C4-2B (cell line): Measurements from ENCODE around the gene PADI1.

Experiments used
- ZFX ChIP-seq: fragments of 450-650 bp; IDR thresholded peaks from 2 replicates; pipeline ENCODE4 v1.6.1; 2017
- TF ChIP-seq, protein P1 (sequence below): fragments of 450-650 bp; conservative IDR thresholded peaks from 2 replicates; pipeline ENCODE4 v1.5.1; 2017; ENCODE audit warnings: mild to moderate bottlenecking

DNA sequence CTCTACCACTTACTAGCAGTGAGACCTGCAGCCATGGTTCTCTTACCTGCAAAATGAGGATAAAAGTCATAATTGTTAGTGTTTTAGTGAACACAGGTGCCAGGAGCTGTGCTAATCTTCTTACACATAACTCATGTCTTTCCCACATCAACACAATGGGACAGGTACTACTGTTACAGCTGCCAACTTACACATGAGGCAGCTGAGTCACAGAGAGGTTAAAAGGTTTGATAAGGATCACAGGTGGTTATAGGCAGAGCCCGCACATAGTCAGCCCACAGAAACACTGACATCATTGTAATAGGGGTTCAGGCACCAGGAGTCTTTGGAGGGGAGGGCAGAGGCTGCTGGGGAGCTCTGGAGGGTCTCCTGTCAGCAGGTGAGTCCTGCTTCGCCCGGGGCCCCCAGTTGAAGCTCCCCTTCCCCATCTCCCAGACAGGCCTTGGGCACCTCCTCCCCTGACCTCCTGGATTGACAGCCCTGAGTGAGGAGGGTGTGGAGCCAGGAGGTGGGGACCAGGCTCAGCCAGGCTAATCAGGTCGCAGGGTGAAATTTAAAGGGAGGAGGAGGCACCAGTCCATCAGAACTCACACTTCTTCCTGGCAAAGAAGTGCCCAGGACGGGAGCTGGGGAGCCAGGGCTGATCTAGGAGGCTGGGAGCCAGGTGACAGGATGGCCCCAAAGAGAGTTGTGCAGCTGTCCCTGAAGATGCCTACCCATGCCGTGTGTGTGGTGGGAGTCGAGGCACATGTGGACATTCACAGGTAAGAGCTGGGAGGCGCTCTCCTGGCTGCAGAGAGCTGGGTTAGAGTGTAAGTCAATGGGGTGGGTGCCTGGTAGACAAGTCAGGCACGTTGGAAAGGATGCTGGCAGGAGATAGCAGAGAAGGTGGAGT lies at the start of gene PADI1:
- TF ChIP-seq, protein P1, sequence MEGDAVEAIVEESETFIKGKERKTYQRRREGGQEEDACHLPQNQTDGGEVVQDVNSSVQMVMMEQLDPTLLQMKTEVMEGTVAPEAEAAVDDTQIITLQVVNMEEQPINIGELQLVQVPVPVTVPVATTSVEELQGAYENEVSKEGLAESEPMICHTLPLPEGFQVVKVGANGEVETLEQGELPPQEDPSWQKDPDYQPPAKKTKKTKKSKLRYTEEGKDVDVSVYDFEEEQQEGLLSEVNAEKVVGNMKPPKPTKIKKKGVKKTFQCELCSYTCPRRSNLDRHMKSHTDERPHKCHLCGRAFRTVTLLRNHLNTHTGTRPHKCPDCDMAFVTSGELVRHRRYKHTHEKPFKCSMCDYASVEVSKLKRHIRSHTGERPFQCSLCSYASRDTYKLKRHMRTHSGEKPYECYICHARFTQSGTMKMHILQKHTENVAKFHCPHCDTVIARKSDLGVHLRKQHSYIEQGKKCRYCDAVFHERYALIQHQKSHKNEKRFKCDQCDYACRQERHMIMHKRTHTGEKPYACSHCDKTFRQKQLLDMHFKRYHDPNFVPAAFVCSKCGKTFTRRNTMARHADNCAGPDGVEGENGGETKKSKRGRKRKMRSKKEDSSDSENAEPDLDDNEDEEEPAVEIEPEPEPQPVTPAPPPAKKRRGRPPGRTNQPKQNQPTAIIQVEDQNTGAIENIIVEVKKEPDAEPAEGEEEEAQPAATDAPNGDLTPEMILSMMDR = no peak
- TF ChIP-seq ZFX = no peak
